Colon (tissue), 2 donors: ENCODE data around the gene PBX1.
"Not testable (repeated sequence)": the region's sequence is repeated elsewhere in the genome, so short reads cannot be mapped to it uniquely, and the experiment has no call there.

Experiments used
- FAIRE-seq: peaks from 2 replicates; lab custom pipeline; 2012; peaks lifted over from hg19 to GRCh38; lab: Jason Lieb, UNC
- donor health status: control.
- donor health status: control.

PBX1 gene

DNA sequence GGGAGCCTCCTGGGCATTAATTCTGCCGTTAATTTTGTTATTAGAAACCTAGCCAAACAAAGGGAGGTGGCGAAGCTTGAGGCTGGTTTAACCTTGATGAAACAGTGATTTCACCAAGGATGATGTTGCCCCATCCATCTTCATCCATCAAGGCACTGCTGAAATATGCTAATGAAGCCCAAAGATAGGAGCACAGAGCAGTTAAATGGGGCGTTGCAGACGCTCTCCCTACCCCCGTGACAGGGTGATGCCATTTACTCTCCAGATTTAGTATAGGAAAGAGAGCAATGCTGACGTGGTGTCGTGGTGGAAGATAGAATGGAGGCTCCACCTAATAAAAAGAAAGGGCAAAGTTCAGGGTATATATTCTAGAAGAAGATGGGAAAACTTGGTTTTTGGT lies 84.0 kb downstream of the PBX1 start:
- no peak for FAIRE-seq

DNA sequence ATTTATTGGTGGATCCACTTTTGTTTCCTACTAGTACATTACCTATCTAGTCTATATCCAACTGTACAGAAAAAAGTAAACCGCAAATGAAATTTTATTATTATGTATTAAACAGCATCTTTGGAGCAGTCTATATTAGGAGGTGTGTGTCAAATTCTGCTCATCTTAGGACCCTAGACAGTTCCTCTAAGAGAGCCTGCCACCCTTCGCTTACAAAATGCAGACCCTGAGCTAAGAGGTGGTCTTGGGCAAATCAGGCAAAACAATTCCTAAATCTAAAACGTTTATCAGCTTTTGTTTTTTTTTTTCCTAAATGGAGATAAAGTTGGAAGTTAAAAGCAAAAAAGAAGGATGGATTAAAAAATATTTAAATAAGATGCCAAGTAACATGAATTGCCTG lies 85.3 kb downstream of the PBX1 start:
- FAIRE-seq, result no peak

DNA sequence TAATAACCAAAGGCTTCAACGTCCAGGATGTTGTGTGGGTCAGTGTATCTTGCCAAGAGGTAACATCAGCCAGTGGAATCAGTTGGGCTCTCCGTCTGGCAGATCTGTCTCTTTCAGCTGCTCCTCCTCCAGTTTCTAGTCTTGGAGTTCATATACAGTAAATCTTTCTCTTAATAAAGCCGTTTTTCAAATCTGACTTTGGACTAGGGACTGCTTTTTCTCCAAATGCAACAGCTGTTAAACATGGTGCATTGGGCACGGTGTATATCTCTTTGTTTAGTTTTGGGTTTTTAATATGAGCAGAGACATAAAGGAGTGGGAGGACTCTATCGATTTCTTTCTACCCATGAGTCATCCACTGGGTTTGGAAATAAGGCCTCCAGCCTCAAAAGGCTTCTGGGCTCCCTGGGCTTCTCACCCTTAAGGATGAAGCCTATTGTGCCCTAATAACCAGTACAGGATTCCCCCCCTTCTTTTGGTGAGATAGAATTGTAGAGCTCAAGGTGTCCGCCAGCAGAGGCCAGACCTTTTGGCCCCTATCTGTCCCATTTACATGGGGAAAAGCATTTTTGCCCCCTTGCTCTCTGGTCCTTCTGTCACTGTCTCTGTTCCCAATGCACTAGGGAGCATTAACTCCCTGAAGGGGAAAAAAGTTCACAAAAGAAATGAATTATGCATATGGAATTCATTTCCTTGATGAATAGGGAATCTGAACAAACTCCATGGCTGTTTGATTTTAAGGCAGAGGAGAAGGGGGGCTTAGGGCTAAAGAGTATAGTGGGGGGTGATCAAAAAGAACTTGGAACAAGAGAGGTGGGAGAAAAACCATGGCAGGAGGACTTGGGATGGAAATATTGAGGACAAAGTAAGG lies 86.0 kb downstream of the PBX1 start:
- no peak for FAIRE-seq

DNA sequence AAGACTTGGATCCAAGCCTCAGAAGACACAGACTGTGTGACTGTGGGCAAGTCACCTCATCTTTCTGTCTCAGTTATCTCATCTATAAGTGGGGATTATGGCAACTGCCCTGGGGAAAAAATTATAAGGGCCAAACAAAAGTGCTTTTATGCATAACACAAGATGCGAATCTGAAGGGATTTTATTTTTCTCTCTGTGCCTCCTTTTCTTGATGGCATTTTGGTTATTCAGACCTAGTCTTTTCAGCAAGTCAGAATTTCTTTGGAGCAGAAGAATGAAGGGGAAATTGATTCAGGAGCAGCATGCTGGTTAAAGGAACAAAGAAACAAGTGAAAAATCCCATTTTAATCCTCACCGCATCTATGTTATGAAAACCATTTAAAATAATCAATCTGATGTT lies 86.9 kb downstream of the PBX1 start:
- no peak for FAIRE-seq

DNA sequence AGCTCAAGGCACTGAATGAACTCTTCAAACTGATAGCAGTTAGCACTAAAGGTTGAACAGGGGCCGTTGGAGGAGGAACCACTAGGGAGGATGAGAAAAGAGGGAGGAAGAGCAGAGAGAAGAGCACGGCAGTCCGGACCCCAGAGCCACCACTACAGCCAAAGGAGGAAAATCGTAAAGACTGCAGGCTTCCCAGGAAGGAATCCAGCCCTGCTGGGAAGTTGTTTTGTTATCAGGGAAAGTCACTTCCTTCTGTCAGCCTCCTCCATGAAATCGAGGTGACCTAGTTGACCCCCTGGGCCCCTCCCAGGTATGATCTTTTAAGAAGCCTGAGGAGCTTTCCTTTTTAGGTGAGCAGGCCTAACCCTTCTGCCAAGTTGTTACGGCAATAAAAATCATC lies 88.2 kb downstream of the PBX1 start:
- no peak for FAIRE-seq

DNA sequence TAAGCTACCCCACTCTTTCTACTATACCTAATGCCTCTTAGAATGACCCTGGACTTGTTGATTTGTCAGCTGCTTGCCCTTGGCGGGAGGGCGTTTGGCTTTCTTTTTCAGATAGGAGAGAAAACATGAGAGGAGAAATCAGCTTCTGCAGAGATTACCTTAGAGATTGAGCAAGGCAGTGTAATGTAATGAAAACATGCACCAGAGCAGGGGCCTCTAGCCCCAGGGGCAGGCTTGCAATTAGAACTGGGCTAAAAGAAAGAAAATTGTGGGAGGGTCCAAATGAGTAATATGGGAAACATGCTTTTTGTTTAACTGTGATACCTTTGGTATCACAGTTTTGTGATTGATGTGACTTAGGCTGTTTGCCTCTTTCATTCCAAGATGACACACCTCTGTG lies 89.7 kb downstream of the PBX1 start:
- no peak for FAIRE-seq

DNA sequence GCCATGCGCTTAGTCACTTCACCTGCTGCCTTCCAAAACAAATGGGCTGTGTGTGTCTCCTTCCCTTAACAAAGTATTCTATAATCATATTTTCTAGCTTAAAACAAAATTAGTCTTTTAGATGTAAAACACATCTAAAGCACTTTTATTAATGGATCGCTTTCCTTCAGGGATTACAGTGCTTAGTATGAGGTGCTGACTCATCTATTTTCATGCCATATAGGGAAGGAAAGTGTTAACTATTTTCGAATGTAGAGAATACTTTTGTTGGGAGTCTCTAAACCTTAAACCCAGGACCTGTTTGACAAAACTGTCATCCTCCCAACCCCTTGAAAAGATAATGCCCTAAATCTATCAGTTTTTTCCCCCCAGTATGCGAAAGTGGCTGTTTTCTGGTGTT lies 90.2 kb downstream of the PBX1 start:
- FAIRE-seq, result no peak

DNA sequence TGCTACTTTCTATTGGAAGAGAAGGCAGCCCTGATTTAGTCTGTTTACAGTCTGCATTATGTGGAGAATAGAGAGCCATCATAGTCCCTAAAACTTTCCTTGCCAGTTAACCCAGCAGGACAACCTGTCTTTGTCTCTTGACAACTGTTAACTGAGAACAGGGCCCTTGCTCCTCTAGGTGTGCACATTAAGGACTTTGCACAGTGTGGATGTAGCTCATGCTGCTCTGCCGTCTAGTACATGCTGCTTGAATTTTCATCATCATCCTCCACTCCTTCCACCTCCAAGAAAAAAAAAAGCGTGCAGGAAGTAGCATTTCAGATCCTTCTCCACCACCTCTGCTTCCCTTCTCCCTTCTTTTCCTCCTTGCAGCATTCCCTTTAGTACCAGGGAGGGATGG lies 91.5 kb downstream of the PBX1 start:
- FAIRE-seq, result no peak

DNA sequence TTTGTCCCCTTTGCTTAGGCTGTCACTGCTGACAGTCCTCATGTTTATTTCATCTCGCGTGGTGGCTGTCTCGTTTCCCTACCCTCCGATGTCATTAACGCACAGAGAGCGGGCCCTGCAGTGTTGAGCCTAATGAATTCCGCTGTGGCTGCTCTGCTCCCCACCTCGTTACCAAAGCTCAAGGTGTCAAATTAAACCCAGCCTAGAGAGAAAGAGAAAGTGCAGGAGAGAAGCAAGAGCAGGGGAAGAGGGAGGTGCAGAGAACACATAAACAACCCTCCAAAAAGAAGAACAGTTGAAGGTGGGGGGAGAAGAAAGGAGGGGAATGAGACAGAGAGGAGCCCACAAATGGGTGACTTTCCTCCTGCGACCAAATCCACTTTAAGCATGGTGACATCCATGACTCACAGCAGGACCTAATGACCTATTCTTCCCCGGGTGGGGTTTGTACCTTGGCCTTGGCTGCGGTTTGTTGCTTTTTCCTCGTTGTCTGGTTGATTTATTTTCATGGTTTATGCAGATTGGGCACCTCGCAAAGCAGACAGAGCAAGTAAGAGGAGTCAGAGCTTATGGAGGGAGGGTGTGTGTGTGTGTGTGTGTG lies 92.5 kb downstream of the PBX1 start:
- FAIRE-seq, result no peak

DNA sequence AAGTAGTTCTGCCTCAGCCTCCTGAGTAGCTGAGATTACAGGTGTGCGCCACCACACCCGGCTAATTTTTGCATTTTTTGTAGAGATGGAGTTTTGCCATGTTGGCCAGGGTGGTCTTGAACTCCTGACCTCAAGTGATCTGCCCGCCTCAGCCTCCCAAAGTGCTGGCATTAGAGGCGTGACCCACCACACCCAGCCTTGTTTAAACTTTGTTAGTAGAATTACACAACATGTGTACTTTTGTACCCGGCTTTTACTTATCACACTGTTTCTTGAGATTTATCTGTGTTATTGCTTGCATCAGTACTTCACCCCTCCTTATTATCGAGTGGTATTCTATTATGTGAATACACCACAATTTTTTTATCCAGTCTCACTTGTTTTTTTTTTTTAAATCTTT lies 94.0 kb downstream of the PBX1 start:
- not testable (repeated sequence) for FAIRE-seq

DNA sequence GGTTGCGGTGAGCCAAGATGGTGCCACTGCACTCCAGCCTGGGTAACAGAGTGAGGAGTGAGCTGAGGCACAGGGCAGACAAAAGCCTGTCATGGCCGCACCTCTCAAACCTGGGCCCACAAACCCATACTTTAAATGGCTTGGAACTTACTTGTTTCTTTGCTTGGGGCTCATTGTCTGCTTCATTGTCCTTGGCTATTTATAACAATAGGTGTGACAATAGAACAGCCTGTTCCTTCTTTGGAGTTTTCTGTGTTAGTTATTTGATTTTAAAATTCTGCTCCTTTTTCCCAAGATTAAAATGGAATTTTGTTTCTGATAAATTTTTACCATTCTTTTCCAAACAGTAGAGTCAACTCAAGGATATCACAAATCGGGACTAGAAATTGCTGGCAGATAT lies 94.7 kb downstream of the PBX1 start:
- no peak for FAIRE-seq

DNA sequence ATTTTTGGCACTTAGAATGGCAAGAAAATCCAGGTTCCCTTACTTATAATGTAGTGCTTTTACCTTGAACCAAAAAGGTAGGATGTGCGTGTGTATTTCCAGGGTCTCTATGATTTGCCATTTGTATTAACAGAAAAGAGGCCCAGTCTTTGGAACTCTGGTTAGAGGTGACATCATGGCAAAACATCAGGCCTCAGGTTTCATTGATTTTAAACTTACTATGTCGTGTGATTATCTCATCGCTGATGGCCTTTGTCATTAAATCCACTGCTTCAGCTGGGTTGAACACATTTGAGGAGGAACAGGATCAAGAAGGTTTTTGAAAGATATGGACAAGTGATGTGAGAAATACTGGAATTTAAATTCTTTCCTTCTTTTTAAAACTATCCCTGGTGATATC lies 95.2 kb downstream of the PBX1 start:
- FAIRE-seq, result no peak

DNA sequence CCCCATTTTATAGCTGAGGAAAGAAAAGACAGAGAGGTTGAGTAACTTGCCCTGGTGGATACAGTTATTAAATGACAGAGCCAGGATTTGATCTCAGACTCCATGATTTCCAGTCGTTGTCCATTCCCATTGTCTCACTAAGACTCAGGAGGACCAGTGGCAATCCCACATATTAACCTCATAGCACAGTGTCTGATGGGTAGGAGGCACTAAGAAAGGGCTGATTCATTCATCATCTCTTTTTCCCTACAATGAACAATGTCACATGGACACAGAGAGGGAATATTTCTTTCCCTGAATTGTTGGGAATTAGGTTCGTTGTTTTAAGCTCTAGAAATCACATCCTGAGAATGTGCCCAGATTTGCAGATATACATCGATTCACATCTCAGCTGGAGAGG lies 99.9 kb downstream of the PBX1 start:
- FAIRE-seq, result no peak

DNA sequence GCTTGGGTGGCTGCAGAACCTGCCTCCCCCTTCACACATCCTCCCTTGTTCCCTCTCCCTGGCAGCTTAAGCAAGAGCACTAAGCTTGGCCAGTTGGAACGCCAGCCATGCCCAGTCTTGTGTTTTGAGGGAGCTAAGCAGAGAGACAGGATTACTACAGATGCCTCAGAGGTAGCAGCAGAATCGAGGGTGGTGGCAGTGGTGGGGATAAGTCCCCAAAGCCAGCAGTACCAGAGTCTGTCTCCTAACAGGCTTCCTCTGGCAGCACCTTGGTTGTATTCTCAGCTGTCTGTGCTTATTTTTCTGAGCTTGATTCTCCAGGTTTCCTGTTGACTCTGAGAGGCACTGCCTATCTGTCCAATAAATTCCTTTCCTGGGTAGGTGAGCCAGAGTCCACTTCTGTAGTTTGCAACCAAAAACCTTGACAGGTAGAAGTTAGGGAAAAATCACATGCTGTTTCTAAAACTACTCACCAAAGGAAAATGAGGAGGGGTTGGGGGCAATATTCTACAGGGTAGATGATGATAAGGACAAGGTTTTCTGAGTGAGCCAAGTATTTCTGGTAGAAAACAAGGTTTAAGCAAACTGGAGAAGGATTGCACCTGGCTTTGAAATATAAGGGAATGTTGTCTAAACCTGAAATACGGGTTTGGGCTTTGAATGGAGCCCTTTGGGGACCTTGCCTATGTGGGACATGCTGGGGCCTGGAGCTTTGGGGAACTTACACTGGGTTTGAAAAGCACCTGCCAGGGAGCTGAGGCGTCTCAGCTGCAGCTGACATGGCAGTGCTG lies 100.8 kb downstream of the PBX1 start:
- FAIRE-seq, result no peak

DNA sequence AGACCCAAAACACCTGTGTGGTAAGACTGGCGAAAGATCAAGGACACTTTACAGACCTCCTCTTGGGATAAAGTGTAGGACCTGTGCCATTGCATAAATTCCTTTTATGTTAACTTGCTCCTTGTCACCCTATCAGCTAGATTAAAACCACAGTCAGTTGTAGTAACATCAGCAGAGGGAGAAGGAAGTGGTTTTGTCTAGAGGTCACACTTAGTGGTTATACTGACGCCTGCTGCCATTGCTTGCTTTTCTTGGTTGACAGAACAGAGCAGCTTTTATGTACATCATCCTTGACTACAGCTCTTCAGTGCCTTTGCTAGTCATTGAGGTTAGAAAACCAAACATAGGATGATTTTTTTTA lies 101.4 kb downstream of the PBX1 start:
- FAIRE-seq, result no peak

DNA sequence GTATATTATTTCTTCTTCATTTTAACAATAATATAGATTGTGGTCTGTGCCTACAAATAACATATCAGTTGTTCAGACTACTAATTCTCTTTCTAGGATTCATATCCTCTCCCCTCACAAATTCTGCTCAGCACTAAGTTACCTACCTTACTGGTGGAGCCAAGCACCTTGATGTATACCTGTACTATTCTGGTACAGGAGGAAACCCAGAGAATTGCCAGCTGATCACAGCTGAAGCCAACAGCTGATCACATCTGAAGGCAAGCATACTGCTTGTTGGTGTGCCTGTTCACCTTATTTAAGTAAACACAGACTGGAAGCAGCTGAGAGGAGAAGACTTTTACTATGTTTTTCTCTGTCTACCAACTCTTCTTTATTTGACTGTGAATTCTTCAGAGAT lies 101.8 kb downstream of the PBX1 start:
- FAIRE-seq, result no peak

DNA sequence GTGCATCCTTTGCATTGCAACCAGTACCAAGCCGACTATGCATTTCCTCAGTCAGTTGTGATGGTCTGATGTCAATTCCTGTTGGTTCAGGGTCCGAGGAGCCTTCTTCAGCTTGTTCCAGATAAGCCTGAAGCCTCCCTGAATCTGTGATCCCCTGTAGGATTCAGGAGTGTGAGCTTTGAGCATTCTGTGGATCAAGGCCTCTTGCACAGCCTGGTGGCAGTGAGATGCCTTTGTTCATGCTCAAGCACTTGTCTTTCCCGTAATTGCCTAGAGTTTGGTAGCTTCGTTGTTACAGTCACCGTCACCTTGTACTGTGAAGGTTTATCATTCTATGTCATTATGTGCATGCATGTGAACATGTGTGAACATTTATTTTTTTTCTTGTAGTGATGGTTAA lies 103.5 kb downstream of the PBX1 start:
- no peak for FAIRE-seq

DNA sequence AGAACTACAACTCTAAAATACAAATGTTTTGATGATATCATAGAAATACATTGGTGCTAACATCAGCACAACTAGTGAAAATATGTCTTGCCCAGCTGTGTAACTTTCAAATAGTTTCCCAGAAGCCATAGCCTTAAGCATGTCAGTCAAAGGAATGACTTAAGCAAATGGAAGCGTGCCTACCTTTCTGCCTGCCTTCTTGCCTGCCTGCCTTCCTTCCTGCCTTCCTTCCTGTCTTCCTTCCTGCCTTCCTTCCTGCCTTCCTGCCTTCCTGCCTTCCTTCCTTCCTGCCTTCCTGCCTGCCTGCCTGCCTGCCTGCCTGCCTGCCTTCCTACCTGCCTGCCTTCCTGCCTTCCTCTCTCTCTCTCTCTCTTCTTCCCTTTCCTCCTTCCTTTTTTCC lies 104.0 kb downstream of the PBX1 start:
- FAIRE-seq, result no peak

DNA sequence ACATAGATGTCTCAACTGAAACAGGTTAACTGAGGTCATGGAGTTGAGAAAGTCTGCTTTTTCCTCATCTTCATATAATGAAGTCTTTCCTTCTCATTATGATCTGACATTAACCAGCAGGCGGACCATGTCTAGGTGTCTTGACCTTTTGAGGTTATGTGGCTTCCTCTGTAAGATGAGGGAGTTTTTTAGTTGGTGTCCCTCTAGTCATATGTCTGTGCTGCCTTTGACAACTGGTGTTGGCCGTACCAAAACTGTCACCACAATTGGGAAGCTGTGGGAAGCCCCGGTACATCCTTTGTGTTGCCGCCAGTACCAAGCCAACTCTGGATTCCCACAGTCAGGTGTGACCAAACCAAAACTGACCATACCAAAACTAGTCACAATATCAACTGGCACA lies 105.1 kb downstream of the PBX1 start:
- FAIRE-seq, result no peak

DNA sequence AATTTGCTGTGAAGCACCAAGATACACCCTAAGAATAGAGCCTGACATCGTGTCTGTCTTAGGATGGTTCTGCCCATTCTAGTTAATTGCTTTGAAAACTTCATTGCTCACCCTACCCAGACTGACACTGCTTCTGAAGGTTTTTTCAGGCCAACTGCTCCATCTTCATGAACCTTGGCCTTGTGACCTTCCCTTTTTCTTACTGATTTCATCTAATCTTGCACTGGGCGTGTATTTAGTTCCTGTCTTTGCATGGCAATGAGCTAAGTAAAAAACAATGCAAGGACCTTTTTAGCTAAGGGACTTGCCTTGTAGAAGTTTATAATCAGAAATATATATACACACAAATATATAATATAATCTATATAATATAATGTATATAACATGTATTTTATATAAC lies 108.0 kb downstream of the PBX1 start:
- no peak for FAIRE-seq

DNA sequence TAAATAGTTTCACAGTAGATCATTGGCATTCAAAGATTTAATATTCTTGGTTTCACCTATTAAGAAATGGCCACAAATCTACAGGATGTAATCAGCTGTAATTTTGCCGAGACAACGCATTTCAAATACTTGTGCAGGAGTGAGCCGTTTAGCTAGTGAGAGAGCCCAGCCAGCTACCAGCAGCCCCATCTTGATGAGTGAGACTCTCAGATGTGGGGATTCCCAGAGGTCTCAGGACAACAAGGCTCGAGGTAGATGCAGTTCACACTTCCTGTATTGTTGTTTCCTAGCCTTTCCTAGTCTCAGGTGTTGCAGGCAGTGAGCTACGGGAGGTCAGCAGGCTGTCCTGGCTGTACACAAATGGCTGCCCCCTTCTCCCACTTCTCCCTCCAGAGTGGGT lies 108.6 kb downstream of the PBX1 start:
- no peak for FAIRE-seq

DNA sequence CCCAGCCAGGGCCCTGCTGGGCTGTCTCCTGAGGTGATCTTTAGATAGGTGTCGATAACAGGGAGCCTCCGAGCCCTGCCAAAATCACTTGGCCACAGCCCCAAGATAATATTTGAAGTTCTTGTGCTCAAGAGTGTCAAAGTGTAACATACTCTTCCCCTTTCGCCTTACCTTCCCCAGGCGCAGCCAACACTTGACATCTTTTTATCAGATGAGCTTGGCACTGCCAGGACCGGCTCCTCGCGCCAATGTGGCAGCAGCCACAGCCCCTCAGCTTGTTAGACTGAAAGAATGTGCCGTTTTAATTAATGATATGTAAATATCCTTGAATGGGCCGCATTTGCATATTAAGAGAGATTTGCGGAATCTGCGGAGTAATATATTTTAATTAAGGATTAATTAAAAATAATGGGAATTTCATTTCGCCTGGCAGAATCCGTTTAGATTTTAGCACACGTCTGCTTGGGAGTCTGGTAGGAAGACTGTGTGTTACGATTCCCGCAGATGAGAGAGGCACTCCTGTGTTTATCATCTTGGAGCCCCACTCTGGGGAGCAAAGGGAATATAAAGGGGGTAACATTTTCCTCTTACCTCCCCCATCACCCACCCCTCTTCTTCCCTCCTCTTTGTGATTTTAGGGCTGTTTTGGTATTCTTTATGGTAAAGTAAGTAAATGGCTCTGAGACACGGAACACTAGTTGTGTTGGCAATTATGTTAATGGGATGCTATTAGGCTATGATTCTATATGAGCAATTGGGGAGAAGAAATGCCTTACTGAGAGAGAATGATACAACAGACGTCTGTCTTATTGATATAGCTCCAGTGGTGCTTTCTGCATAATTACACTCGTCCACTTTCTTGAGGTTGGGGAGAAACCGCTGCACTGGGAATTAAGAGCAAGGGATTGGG lies 109.8 kb downstream of the PBX1 start:
- FAIRE-seq, result no peak
